Right lobe of liver (tissue), 6 donors: ENCODE measurements around the gene GSTO2. TPM values are rescaled to one million over a fixed set of nuclear protein-coding genes. Genes with fewer than 3 reads are reported as not detected.

Experiments
- ATAC-seq, 4 donors: fragments of 200-7000 bp; cut with Tn5 transposase; one replicate each; pipeline ENCODE4 v1.9.1; 2020; ENCODE audit warnings: mild to moderate bottlenecking in 4 of 4, moderate library complexity in 4 of 4
- DNase-seq, 3 donors: peaks; one replicate each; pipeline ENCODE4 v3.0.0-alpha.2; 2020
- H3K27ac ChIP-seq, 3 donors: fragments of 200-600 bp; one replicate each; pipeline ENCODE4 v1.8.0; 2022
- H3K27me3 ChIP-seq, 2 donors: fragments of 200-600 bp; one replicate each; pipeline ENCODE4 v1.8.0; 2022
- H3K36me3 ChIP-seq, 4 donors: fragments of 200-600 bp; sonication (generic) in 1 of 4; one replicate each; pipeline versions ENCODE4 v1.5.1 to v1.8.0; 2017 to 2022; ENCODE audit warnings: control low read depth in 1 of 4
- H3K4me1 ChIP-seq, 4 donors: fragments of 200-600 bp; sonication (generic) in 1 of 4; one replicate each; pipeline versions ENCODE4 v1.5.1 to v1.8.0; 2017 to 2022; ENCODE audit warnings: control low read depth in 1 of 4
- H3K4me3 ChIP-seq, 3 donors: fragments of 200-600 bp; one replicate each; pipeline ENCODE4 v1.8.0; 2022
- H3K9me3 ChIP-seq, 4 donors: fragments of 200-600 bp; sonication (generic) in 1 of 4; one replicate each; pipeline versions ENCODE4 v1.5.1 to v1.8.0; 2017 to 2022; ENCODE audit warnings: control low read depth in 1 of 4
- CTCF ChIP-seq, 4 donors: fragments of 200-600 bp in 3 of 4; fragments of 450-650 bp in 1 of 4; IDR thresholded peaks; one replicate each; pipeline versions ENCODE4 v1.5.1 to v1.8.0; 2016 to 2022; ENCODE audit warnings: antibody characterized with exemption in 4 of 4, mild to moderate bottlenecking in 2 of 4
- POLR2A ChIP-seq: fragments of 450-650 bp; IDR thresholded peaks from one replicate; pipeline ENCODE4 v1.6.1; 2017; ENCODE audit warnings: antibody characterized with exemption, mild to moderate bottlenecking
- WGBS: methylation state at CpG from one replicate; pipeline ENCODE4 v1.1.6; 2018; ENCODE audit warnings: low coverage, low lambda C conversion rate; ENCODE audit not compliant: insufficient coverage; ENCODE audit errors: missing lambda C conversion rate; 5-methylcytosine and 5-hydroxymethylcytosine counted together
- intact Hi-C, 2 donors: fragments of 100-400 bp; cut with DNase I; formaldehyde crosslinking; loops; one replicate each; pipeline versions ENCODE4 v1.11.2 to v1.14.1; 2022
- total RNA-seq, 6 experiments: library from RNA; depleted of rRNA in 2 of 6; stranded (reverse); fragments of >200 nt in 2 of 6; fragmentation: NEBNext Ultra II Directional in 3 of 6; extraction: Animal tissue kit (Norgen Biotek cat#: 25700) in 3 of 6; gene quantifications; one replicate each; pipeline versions ENCODE4 v1.1.0 to v1.2.4, GENCODE V29; 2016 to 2023
- donor health status: DM: no; HTN: yes; CAD: no.
- donor health status: DM: no; HTN: no; CAD: no.
- donor health status: DM: no; HTN: no; CAD: no.
- donor health status: DM: no; HTN: yes; CAD: no.
- donor health status: DM: no; HTN: yes; CAD: no.

The GSTO2 gene
- total RNA-seq, 6 experiments from 2014 or later: 1.4 to 5.3 (median 2.8) TPM

- Histone ChIP-seq H3K4me1 (peaks cover 0 to 9% (median 0%) of the 10 kb centered on the region in 4 donors), H3K27me3 (no peaks in the 10 kb centered on the region), H3K36me3 (no peaks in the 10 kb centered on the region), H3K9me3 (no peaks in the 10 kb centered on the region), H3K4me3 (no peak overlapping the region), H3K27ac (no peak overlapping the region)
- intact Hi-C loops: no loop called here
- 55% methylated on average over 2 of the region's 2 CpGs for WGBS
- TF ChIP-seq CTCF (IDR thresholded peaks at IDR 0.05): no peak
- no peak for TF ChIP-seq POLR2A
- ATAC-seq: no peak
- DNase-seq: no peak
These were observed 34.8 kb downstream of the GSTO2 start for GRCh38 chr10:104303594-104304355.

DNA sequence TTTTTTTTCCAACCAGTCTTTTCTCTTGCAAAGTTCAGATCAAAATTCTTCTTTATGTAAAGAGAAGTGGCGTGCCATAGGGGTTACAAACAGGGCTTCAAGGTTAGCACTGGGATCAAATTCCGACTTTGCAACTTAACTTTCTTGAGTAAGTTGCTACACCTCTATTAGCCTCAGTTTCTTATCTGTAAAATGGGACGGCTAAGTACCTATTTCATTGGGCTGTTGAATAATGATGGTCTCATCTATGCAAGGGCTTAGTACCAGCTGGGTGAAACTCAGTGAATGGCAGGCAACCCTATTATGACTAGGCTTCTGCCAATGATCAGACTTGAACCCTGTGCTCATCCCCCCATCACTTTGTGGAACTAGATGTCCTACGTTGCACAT, 35.4 kb downstream of the GSTO2 start:
- Histone ChIP-seq H3K4me1 (peaks cover 0 to 9% (median 0%) of the 10 kb centered on the region in 4 donors), H3K4me3 (no peak overlapping the region), H3K36me3 (no peaks in the 10 kb centered on the region), H3K9me3 (no peaks in the 10 kb centered on the region), H3K27ac (no peak overlapping the region), H3K27me3 (no peaks in the 10 kb centered on the region)
- intact Hi-C loops: no loop called here
- WGBS: 79% methylated on average over 4 of the region's 4 CpGs
- TF ChIP-seq CTCF (IDR thresholded peaks at IDR 0.05) (no peak), POLR2A (no peak)
- ATAC-seq (no peak), DNase-seq (no peak)

DNA sequence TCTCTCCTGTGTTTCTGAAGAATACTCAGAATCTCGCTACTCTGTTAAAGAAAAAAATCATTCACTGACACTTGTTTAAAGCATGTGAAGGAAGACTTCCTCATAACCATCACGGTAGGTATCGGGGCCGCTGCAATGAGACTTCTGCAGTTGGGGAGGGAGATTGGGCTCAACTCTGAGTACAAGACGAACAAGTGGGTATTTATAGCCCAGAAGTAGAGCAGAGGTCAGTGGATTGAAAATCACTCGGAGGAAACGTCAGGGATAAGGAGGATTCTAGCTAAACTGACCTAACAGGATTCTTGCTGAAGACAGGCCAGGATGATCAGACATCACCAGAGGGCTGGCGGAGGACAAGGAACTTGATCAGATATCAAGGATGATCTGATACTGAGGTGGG, 35.9 kb downstream of the GSTO2 start:
- H3K36me3 ChIP-seq: no peaks in the 10 kb centered on the region
- DNase-seq: no peak
- H3K4me3 ChIP-seq: no peak overlapping the region
- WGBS: 44% methylated on average over 8 of the region's 8 CpGs
- no peaks in the 10 kb centered on the region for H3K27me3 ChIP-seq
- intact Hi-C loops: loop anchor here (5.0 kb wide), 1 partner anchor 42 kb away; no protein-coding TSS in a partner anchor
- ATAC-seq: no peak
- H3K9me3 ChIP-seq: no peaks in the 10 kb centered on the region
- peaks cover 0 to 14% (median under 1%) of the 10 kb centered on the region in 4 donors for H3K4me1 ChIP-seq
- peak; percentile 22 for TF ChIP-seq POLR2A
- no peak for TF ChIP-seq CTCF (IDR thresholded peaks at IDR 0.05)
- peak overlapping the region in 1 of 3 donors; percentile 8 for H3K27ac ChIP-seq

- ATAC-seq (no peak), DNase-seq (no peak)
- TF ChIP-seq POLR2A (no peak), CTCF (IDR thresholded peaks at IDR 0.05) (no peak)
- Histone ChIP-seq H3K27ac (no peak overlapping the region), H3K36me3 (no peaks in the 10 kb centered on the region), H3K27me3 (no peaks in the 10 kb centered on the region), H3K4me3 (no peak overlapping the region), H3K9me3 (no peaks in the 10 kb centered on the region), H3K4me1 (peaks cover 0 to 9% (median 2%) of the 10 kb centered on the region in 4 donors)
- whole genome bisulfite sequencing: no CpG with 5 or more reads among the region's 3 CpGs
- intact Hi-C loops: loop anchor here (5.0 kb wide), 1 partner anchor 40 kb away; no protein-coding TSS in a partner anchor
These were observed 37.9 kb downstream of the GSTO2 start for GRCh38 chr10:104306897-104307296.
